GM12872 (cell line): ENCODE measurements around the gene GSTO2.

Experiments
- CTCF ChIP-seq: IDR thresholded peaks from 3 replicates; pipeline ENCODE4 v1.5.1; 2011; ENCODE audit warnings: low read depth, mild to moderate bottlenecking, low read length, moderate library complexity; ENCODE audit not compliant: insufficient read depth

The GSTO2 gene

GRCh38 chr10:104255311-104255981 lies 13.5 kb upstream of the GSTO2 start:
- TF ChIP-seq CTCF, result no peak

- no peak for TF ChIP-seq CTCF
Observed at GRCh38 chr10:104256335-104256961, 12.5 kb upstream of the GSTO2 start.

- TF ChIP-seq CTCF, result no peak
Observed at GRCh38 chr10:104257235-104257634, 11.7 kb upstream of the GSTO2 start.

GRCh38 chr10:104258209-104258608 lies 10.8 kb upstream of the GSTO2 start:
- no peak for TF ChIP-seq CTCF

GRCh38 chr10:104259456-104259855 lies 9.5 kb upstream of the GSTO2 start:
- TF ChIP-seq CTCF, result no peak

GRCh38 chr10:104259999-104260774 lies 8.8 kb upstream of the GSTO2 start:
- TF ChIP-seq CTCF, result no peak

- TF ChIP-seq CTCF, result no peak
Observed at GRCh38 chr10:104260775-104261115, 8.2 kb upstream of the GSTO2 start.
